B cell (primary cell): ENCODE data around the gene DACT3.

Experiments used
- EZH2 ChIP-seq: IDR thresholded peaks from 2 replicates; pipeline ENCODE4 v1.6.1; 2012; ENCODE audit warnings: borderline replicate concordance, low read depth, mild to moderate bottlenecking, moderate library complexity, low read length; ENCODE audit not compliant: insufficient read depth, poor library complexity, severe bottlenecking
- TF ChIP-seq, protein P1 (sequence below): fragments of 200-600 bp; IDR thresholded peaks from one replicate; pipeline ENCODE4 v1.8.0; 2022; ENCODE audit warnings: antibody characterized with exemption, mild to moderate bottlenecking

DNA sequence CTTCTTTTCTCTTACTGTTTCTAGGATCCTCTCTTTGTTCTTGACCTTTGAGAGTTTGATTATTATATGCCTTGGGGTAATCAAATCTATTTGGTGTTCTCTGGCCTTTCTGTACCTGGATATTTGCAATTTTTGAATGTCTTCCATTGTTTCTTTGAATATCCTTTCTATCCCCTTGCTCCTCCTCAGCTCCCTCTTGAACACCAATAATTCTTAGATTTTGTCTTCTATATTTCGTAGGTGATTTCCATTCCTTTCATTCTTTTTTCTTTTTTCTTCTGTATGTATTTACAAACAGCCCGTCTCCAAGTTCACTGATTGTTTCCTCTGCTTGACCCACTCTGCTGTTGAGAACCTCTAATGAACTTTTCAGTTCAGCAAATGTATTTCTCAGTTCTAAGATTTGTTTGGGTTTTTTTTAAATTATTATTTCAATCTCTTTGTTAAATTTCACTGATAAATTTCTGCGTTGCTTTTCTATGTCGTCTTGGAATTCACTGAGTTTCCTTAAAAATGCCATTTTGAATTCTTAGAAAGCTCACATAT lies 62.5 kb downstream of the DACT3 start:
- TF ChIP-seq EZH2, result no peak
- TF ChIP-seq, protein P1, sequence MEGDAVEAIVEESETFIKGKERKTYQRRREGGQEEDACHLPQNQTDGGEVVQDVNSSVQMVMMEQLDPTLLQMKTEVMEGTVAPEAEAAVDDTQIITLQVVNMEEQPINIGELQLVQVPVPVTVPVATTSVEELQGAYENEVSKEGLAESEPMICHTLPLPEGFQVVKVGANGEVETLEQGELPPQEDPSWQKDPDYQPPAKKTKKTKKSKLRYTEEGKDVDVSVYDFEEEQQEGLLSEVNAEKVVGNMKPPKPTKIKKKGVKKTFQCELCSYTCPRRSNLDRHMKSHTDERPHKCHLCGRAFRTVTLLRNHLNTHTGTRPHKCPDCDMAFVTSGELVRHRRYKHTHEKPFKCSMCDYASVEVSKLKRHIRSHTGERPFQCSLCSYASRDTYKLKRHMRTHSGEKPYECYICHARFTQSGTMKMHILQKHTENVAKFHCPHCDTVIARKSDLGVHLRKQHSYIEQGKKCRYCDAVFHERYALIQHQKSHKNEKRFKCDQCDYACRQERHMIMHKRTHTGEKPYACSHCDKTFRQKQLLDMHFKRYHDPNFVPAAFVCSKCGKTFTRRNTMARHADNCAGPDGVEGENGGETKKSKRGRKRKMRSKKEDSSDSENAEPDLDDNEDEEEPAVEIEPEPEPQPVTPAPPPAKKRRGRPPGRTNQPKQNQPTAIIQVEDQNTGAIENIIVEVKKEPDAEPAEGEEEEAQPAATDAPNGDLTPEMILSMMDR, result no peak
